Articular chondrocyte of knee joint (primary cell): ENCODE data around the gene TWF2. TPM values are rescaled to one million over a fixed set of nuclear protein-coding genes. Genes with fewer than 3 reads are reported as not detected.

ENCODE experiments used
- small RNA-seq: library from RNA; depleted of rRNA; stranded (forward); fragments of <200 nt; gene quantifications from one replicate; pipeline ENCODE3, GENCODE V24; 2012
- total RNA-seq: library from RNA; depleted of rRNA; stranded (reverse); fragments of >200 nt; gene quantifications from 2 replicates; pipeline ENCODE4 v1.2.3, GENCODE V29; 2012

The TWF2 gene
- 69.3 and 81.7 TPM in 2 replicates for total RNA-seq

GRCh38 chr3:52238761-52239701 is at the start of gene TWF2:
Gene TWF2, minus strand, starts transcription at chr3:52239158. Its CDS starts 142 bp downstream, at chr3:52239016.

GRCh38 chr3:52278510-52279069 is 39.6 kb upstream of the TWF2 start, which contains the start of gene WDR82:
Gene WDR82, minus strand, starts transcription at chr3:52278649. Its CDS starts 288 bp downstream, at chr3:52278361.

GRCh38 chr3:52245322-52246263 is 6.6 kb upstream of the TWF2 start, which contains the start of gene PPM1M:
Gene PPM1M, plus strand, starts transcription at chr3:52245759. Its CDS starts 66 bp downstream, at chr3:52245825.

GRCh38 chr3:52225452-52226228 is 13.3 kb downstream of the TWF2 start, which contains the start of gene TLR9:
Gene TLR9, minus strand, starts transcription at chr3:52225645. Its CDS starts 116 bp downstream, at chr3:52225529.

GRCh38 chr3:52197842-52198625 is 40.9 kb downstream of the TWF2 start, which contains the start of gene ALAS1:
Gene ALAS1, plus strand, starts transcription at chr3:52198160. Its CDS starts 1,082 bp downstream, at chr3:52199242.

Small RNAs within 50 kb of the gene (small RNA-seq; reads per million reads assigned to genes)
- 1,503 reads per million, percentile 99 among the genes with 10 or more reads in this experiment for gene MIRLET7G

Other genes with a start within 250 kb of the TWF2 start
- gene RPL29, start 243.3 kb downstream of the TWF2 start, total RNA-seq = 966 and 1,076 TPM in 2 replicates
- 7.8 and 11.4 TPM in 2 replicates for gene DUSP7, start 182.6 kb downstream of the TWF2 start, total RNA-seq
- gene POC1A, start 84.7 kb downstream of the TWF2 start, total RNA-seq = 4.4 and 5.7 TPM in 2 replicates
- 30.6 and 31.9 TPM in 2 replicates for gene ALAS1, start 41.0 kb downstream of the TWF2 start, total RNA-seq
- gene TLR9, start 13.5 kb downstream of the TWF2 start, total RNA-seq = 0.13 TPM in 1 of 2 replicates, not detected in the other
- gene PPM1M, start 6.6 kb upstream of the TWF2 start, total RNA-seq = 24.2 and 25.5 TPM in 2 replicates
- gene WDR82, start 39.5 kb upstream of the TWF2 start, total RNA-seq = 61.5 and 67.7 TPM in 2 replicates
- 9.7 and 12.5 TPM in 2 replicates for gene GLYCTK, start 48.7 kb upstream of the TWF2 start, total RNA-seq
- 6.5 and 8.1 TPM in 2 replicates for gene DNAH1, start 77.2 kb upstream of the TWF2 start, total RNA-seq
- 44.2 and 49.0 TPM in 2 replicates for gene BAP1, start 170.8 kb upstream of the TWF2 start, total RNA-seq
- gene PHF7, start 171.5 kb upstream of the TWF2 start, total RNA-seq = 7.2 and 9.7 TPM in 2 replicates
- under 0.01 and 0.13 TPM in 2 replicates for gene SEMA3G, start 205.9 kb upstream of the TWF2 start, total RNA-seq
- 1.7 and 3.3 TPM in 2 replicates for gene TNNC1, start 214.9 kb upstream of the TWF2 start, total RNA-seq
- gene NISCH, start 216.4 kb upstream of the TWF2 start, total RNA-seq = 70.3 and 75.3 TPM in 2 replicates